SW480 (cell line): Measurements from ENCODE around the gene ARAP1.

Source experiments
- DNase-seq: peaks from one replicate; pipeline ENCODE4 v3.0.0-alpha.2; 2016; ENCODE audit warnings: low spot score

The ARAP1 gene

DNA sequence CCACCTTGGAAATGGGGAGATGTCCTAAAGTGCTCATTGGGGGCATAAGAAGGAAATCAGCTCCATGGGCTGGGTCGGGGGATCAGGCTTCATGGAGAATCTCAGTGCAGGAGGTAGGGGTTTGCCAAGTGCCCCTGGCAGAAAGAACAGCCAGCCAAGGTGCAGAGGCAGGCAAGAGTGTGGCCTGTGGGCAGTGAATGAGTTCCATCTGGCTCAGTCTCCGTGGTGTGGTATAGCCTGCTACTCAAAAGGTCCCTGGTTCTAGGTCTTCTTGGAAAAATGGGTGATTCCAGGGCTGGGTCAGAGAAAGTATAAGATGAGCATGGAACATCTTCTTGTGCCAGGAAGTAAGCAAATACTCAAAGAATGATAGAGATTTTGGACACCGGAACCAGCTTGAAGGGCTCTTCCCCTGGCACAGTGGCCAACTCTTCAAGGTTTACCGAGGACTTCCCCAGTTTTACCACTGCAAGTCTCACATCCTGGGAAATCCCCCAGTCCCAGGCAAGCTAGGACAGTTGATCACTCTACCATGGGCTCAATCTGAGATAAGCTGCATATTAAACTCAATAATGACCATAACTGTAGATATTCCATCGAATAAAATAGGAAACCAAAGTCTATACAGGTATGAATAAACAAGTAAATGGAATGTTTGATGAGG, 10.6 kb upstream of the ARAP1 start:
- DNase-seq, result no peak

- no peak for DNase-seq
Measured at GRCh38 chr11:72760539-72761405, 8.6 kb upstream of the ARAP1 start.

DNA sequence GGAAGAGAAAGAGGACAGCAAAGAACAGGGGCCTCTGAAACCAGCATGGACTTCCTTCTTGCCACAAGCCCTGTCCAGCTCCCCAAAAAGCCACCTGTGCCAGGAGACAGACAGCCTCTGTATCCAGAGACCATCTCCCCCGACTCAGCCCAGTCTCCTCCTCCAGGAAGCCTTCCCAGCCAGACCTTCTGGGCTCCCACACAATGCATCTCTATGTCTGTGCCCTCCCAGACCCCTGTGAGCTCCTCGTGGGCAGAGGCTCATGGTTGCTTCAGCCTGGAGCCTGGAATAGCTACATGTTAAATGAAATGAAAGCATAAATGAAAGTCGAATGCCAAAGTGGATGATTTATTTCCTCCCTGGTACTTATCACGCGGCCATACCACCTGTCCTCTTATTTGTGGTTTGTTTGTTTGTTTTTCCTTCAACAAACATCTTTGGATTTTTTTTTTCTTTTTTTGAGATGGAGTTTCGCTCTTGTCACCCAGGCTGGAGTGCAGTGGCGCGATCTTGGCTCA, 7.3 kb upstream of the ARAP1 start:
- peak; percentile 49 for DNase-seq

- DNase-seq, result no peak
Measured at GRCh38 chr11:72758690-72759389, 6.6 kb upstream of the ARAP1 start.

DNA sequence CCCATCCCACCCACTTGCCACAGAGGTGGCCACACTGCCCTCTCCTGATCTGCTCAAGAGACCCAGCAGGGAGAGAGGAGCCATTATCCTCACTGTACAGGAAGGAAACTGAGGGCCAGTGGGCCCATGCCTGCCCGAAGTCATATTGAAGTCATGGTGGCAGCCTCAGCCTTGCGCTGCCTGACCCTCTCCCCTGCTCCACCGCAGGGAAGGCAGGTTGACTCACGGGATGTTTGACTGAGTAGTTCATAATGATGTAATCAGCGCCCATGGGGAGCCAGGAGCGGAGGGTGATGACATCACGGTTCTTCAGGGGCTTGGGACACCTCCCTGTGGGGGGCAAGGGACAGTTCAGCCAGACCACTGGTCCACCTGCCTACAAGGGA, 6.1 kb upstream of the ARAP1 start:
- DNase-seq, result no peak

DNA sequence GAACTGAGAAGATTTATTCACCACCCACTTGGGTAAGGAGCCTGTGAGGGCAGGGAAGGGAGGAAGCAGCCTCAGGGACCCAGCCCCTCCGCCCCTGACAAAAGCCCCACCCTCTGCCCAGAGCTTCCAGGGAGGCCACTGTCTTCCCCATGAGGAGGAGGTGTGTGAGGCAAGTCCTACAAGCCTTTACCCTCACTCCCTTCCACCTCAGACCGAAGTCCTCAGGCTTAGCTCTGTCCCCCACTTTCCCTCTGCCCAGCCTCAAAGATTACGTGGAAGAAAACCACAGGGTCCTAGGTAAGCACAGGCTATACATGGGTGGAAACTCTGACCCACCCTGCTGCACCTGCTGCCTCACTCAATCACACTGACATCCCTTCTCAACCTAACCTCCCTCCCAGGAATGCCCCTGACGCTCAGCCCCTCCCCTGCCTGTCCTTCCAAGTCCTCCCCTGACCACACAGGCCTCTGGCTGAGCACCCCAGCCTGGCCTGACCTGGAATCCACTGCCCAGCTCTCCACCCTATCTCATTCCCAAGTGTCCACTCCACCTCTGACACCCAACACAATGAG, 3.6 kb upstream of the ARAP1 start:
- DNase-seq, result no peak

GRCh38 chr11:72754544-72755155, 2.4 kb upstream of the ARAP1 start:
- DNase-seq, result no peak

GRCh38 chr11:72754149-72754543, 1.9 kb upstream of the ARAP1 start:
- DNase-seq, result no peak

- DNase-seq, result no peak
Measured at GRCh38 chr11:72753341-72754148, 1.3 kb upstream of the ARAP1 start.

- DNase-seq, result no peak
Measured at GRCh38 chr11:72751116-72752087, 806 bp downstream of the ARAP1 start.

DNA sequence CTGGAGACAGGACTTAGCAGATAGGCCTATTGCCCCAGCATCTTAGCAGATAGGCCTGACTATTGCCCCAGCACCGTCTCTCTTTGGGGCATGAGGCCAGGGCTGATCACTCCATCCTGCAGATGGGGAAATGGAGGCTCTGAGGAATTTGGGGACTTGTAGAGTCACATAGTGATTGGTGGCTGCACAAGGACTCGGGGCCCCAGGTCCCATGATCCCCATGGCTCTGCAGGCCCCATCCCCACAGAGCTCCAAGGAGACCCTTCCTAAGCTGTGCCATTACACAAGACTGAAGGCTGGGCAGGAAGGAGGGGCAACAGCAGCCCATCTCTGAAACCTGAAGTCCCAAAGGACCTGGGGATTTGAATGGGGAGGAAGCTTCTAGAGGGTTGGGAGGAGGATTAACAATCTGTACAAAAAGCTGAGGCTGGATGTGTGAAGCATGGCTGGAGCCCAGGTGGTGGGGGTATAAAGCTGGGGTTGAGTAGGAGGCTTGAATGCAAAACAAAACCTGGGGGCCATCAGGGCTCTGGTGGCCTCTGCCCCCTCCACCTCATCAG, 1.6 kb downstream of the ARAP1 start:
- DNase-seq, result no peak

- DNase-seq, result no peak
Measured at GRCh38 chr11:72750086-72750485, 2.1 kb downstream of the ARAP1 start.

DNA sequence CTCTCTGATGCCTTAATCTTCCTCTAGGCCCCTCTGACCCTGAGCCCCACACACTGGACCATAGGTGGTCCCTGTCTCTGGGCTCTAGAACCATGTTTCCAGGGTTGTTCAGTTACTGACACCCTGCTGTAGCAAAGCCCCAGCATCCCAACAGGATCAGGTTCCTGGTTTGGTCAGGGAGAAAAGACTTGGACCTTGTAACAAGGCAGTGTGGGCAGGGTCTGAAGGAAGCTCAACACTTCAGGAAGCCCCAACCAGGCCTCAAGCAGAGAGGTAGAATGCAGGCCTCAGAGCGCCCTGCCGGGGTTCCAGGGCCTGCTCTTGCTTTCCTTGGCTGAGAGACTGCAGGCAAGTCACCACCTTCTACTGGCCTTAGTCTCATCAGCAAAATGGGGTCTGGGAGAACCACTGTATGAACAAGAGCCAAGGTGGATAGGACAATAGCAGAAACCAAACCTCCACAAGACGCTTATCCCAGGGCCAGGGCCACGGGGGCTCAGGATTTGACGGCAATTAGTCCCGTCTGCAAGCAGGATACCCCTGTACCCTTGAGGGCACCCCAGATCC, 4.8 kb downstream of the ARAP1 start:
- DNase-seq, result no peak

DNA sequence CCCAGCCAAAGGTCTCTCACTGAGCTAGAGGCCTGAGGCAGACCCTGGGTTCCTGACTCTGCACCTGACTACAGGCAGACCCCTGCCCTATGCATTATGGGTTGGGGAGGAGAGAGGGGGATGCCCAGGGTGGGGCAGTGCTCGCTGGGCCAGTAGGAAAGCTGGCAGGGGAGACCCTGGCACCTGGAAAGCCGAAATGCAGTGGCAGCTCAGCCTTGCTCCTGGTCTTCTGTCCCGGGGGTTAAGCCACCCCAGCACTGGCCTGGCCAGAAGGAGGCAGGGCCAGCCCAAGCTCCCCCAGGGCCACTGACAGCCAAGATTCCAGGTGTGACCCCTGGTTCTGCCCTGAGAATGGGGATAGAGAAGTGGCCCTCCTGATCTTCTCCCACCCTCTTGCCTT, 5.4 kb downstream of the ARAP1 start:
- DNase-seq, result no peak

GRCh38 chr11:72745925-72746550, 6.2 kb downstream of the ARAP1 start:
- no peak for DNase-seq

GRCh38 chr11:72745511-72745910, 6.7 kb downstream of the ARAP1 start:
- DNase-seq, result no peak

- no peak for DNase-seq
Measured at GRCh38 chr11:72744474-72744873, 7.7 kb downstream of the ARAP1 start.

- DNase-seq, result no peak
Measured at GRCh38 chr11:72743321-72744221, 8.6 kb downstream of the ARAP1 start.
